ENCODE measurements around the gene UBQLN2.
"Not testable (repeated sequence)": the region's sequence is repeated elsewhere in the genome, so short reads cannot be mapped to it uniquely, and the experiment has no call there.

Gene UBQLN2

GRCh38 chrX:56563231-56564161 lies at the start of gene UBQLN2:
TSS of gene UBQLN2 (plus strand) at chrX:56563627. CDS start at chrX:56563874, 247 bp downstream.
- 0 out of 2 replicates have a peak, but pooled peaks cover 12% of the 10 kb centered on the region for H3F3A ChIP-seq (ENCODE audit: insufficient read depth, low read length)
- H3K4me1 ChIP-seq (ENCODE audit: low read length) = no peaks in the 10 kb centered on the region
- H4K20me1 ChIP-seq (ENCODE audit: insufficient read depth, low read length) = peaks cover 3% of the 10 kb centered on the region; the same call in 1 of the 2 replicates
- peak within 1 kb of the TSS; percentile 77 for H3K4me2 ChIP-seq (ENCODE audit: low read depth, low read length)
- peak within 1 kb of the TSS; percentile 89 for H3K4me3 ChIP-seq (ENCODE audit: low read length)
- no peaks in the 10 kb centered on the region for H3K27me3 ChIP-seq (replicated peaks; ENCODE audit: insufficient read depth, low read length)
- H3K9me2 ChIP-seq (replicated peaks; ENCODE audit: insufficient read depth, low read length) = no peaks in the 10 kb centered on the region
- H3K79me2 ChIP-seq (ENCODE audit: low read length) = peaks cover 49% of the 10 kb centered on the region
- H3K9me3 ChIP-seq (replicated peaks; ENCODE audit: insufficient read depth, low read length) = no peaks in the 10 kb centered on the region
- H3K36me3 ChIP-seq (replicated peaks; ENCODE audit: insufficient read depth, low read length) = no peaks in the 10 kb centered on the region
- peak within 1 kb of the TSS; percentile 87 for H3K9ac ChIP-seq (ENCODE audit: low read length)
- peak within 1 kb of the TSS; percentile 87 for H2AFZ ChIP-seq (ENCODE audit: low read length)
- peak; percentile 66 for DNase-seq
- peak within 1 kb of the TSS; percentile 89 for H3K27ac ChIP-seq (ENCODE audit: low read length)
- TF ChIP-seq CTCF (IDR thresholded peaks at IDR 0.05; ENCODE audit: low read length) (peak; percentile 23), EZH2phosphoT487 (IDR thresholded peaks at IDR 0.05; ENCODE audit: low read length) (no peak), EZH2 (optimal IDR thresholded peaks at IDR 0.05; ENCODE audit: low read depth, low read length) (no peak)

- no peak for DNase-seq
- no peak for TF ChIP-seq EZH2phosphoT487 (IDR thresholded peaks at IDR 0.05; ENCODE audit: low read length)
- TF ChIP-seq EZH2 (optimal IDR thresholded peaks at IDR 0.05; ENCODE audit: low read depth, low read length) = no peak
- no peak for TF ChIP-seq CTCF (IDR thresholded peaks at IDR 0.05; ENCODE audit: low read length)
- H3K4me3 ChIP-seq (ENCODE audit: low read length) = no peak overlapping the region
Measured at GRCh38 chrX:56519642-56520041, 43.8 kb upstream of the UBQLN2 start.

GRCh38 chrX:56529482-56530007 lies 33.9 kb upstream of the UBQLN2 start:
- not testable (repeated sequence) for H3K9me3 ChIP-seq (replicated peaks; ENCODE audit: insufficient read depth, low read length)

More at GRCh38 chrX:56519642-56520041, 43.8 kb upstream of the UBQLN2 start:
- Histone ChIP-seq H3K4me1 (ENCODE audit: low read length) (no peaks in the 10 kb centered on the region), H3K9ac (ENCODE audit: low read length) (no peak overlapping the region), H3K27ac (ENCODE audit: low read length) (no peak overlapping the region), H3K79me2 (ENCODE audit: low read length) (no peaks in the 10 kb centered on the region), H2AFZ (ENCODE audit: low read length) (no peak overlapping the region), H4K20me1 (ENCODE audit: insufficient read depth, low read length) (no peaks in the 10 kb centered on the region), H3K9me2 (replicated peaks; ENCODE audit: insufficient read depth, low read length) (no peaks in the 10 kb centered on the region), H3K27me3 (replicated peaks; ENCODE audit: insufficient read depth, low read length) (no peaks in the 10 kb centered on the region), H3K4me2 (ENCODE audit: low read depth, low read length) (no peak overlapping the region), H3K36me3 (replicated peaks; ENCODE audit: insufficient read depth, low read length) (no peaks in the 10 kb centered on the region), H3F3A (ENCODE audit: insufficient read depth, low read length) (no peaks in the 10 kb centered on the region), H3K9me3 (replicated peaks; ENCODE audit: insufficient read depth, low read length) (no peaks in the 10 kb centered on the region)

More at GRCh38 chrX:56529482-56530007, 33.9 kb upstream of the UBQLN2 start:
- not testable (repeated sequence) for H3K9ac ChIP-seq (ENCODE audit: low read length); DNase-seq; H3K4me2 ChIP-seq (ENCODE audit: low read depth, low read length); H3F3A ChIP-seq (ENCODE audit: insufficient read depth, low read length); H4K20me1 ChIP-seq (ENCODE audit: insufficient read depth, low read length); H3K36me3 ChIP-seq (replicated peaks; ENCODE audit: insufficient read depth, low read length); H3K79me2 ChIP-seq (ENCODE audit: low read length); H3K4me1 ChIP-seq (ENCODE audit: low read length); H3K9me2 ChIP-seq (replicated peaks; ENCODE audit: insufficient read depth, low read length); H3K4me3 ChIP-seq (ENCODE audit: low read length); H2AFZ ChIP-seq (ENCODE audit: low read length); H3K27ac ChIP-seq (ENCODE audit: low read length); H3K27me3 ChIP-seq (replicated peaks; ENCODE audit: insufficient read depth, low read length)
